B cell (primary cell): ENCODE results near the gene DLG1. TPM values are rescaled to one million over a fixed set of nuclear protein-coding genes. Genes with fewer than 3 reads are reported as not detected.

Experiments used
- ATAC-seq: fragments of 200-7000 bp; cut with Tn5 transposase; one replicate; pipeline ENCODE4 v1.10.0; 2021; ENCODE audit warnings: low read depth, mild to moderate bottlenecking, moderate number of reproducible peaks, moderate library complexity
- CTCF ChIA-PET: fragments of 350-600 bp; sonication (Branson Sonifier 250); formaldehyde crosslinking; loops from one replicate; lab custom pipeline; 2021; ENCODE audit warnings: antibody characterized with exemption, inconsistent platforms; lab: Charles Lee
- POLR2A ChIA-PET: fragments of 350-600 bp; sonication (Branson Sonifier 250); formaldehyde crosslinking; loops from one replicate; lab custom pipeline; 2021; ENCODE audit warnings: antibody characterized with exemption; lab: Charles Lee
- DNase-seq: peaks from one replicate; pipeline ENCODE4 v3.0.0; 2013
- H2AFZ ChIP-seq: 2 replicates; pipeline ENCODE4 v1.6.1; 2012; ENCODE audit warnings: mild to moderate bottlenecking, low read depth, low read length; ENCODE audit not compliant: insufficient read depth, poor library complexity, severe bottlenecking
- H3K27ac ChIP-seq, 2 donors: 1 replicate in 1 of 2; 2 replicates in 1 of 2; pipeline ENCODE4 v1.5.1; 2012 to 2013; ENCODE audit warnings: low read length in 2 of 2, mild to moderate bottlenecking in 2 of 2, moderate library complexity in 1 of 2
- H3K27me3 ChIP-seq, 4 experiments: fragments of 200-600 bp in 1 of 4; sonication (generic) in 1 of 4; replicated peaks in 1 of 4; 1 replicate in 2 of 4; 2 replicates in 2 of 4; pipeline versions ENCODE4 v1.6.1 to v1.7.0; 2013 to 2016; ENCODE audit warnings: low read length in 3 of 4, mild to moderate bottlenecking in 2 of 4, mixed read lengths in 1 of 4, moderate library complexity in 1 of 4; ENCODE audit not compliant: insufficient read depth in 4 of 4, control insufficient read depth in 3 of 4; ENCODE audit errors: control extremely low read depth in 1 of 4
- H3K36me3 ChIP-seq, 2 experiments: replicated peaks in 1 of 2; 1 replicate in 1 of 2; 2 replicates in 1 of 2; pipeline versions ENCODE4 v1.6.1 to v1.7.1; 2013; ENCODE audit warnings: low read length in 1 of 2; ENCODE audit not compliant: insufficient read depth in 2 of 2, control insufficient read depth in 1 of 2; ENCODE audit errors: control extremely low read depth in 1 of 2, extremely low read depth in 1 of 2
- H3K4me1 ChIP-seq, 2 donors: fragments of 200-600 bp in 1 of 2; sonication (generic) in 1 of 2; 1 replicate in 1 of 2; 2 replicates in 1 of 2; pipeline versions ENCODE4 v1.5.1 to v1.6.1; 2013 to 2017; ENCODE audit warnings: low read length in 2 of 2; ENCODE audit not compliant: control insufficient read depth in 2 of 2, insufficient read depth in 2 of 2
- H3K4me2 ChIP-seq: replicated peaks from 2 replicates; pipeline ENCODE3; 2012; ENCODE audit warnings: mild to moderate bottlenecking, low read depth, low read length; ENCODE audit not compliant: poor library complexity, severe bottlenecking
- H3K4me3 ChIP-seq, 5 experiments: fragments of 200-600 bp in 1 of 5; sonication (generic) in 1 of 5; 1 replicate in 3 of 5; 2 replicates in 2 of 5; pipeline versions ENCODE4 v1.5.1 to v1.7.0; 2011 to 2016; ENCODE audit warnings: low read length in 4 of 5, mild to moderate bottlenecking in 4 of 5, low read depth in 2 of 5, control low read depth in 1 of 5, moderate library complexity in 1 of 5; ENCODE audit not compliant: insufficient read depth in 1 of 5; ENCODE audit errors: control extremely low read depth in 1 of 5, extremely low read depth in 1 of 5
- H3K79me2 ChIP-seq: fragments of 200-600 bp; sonication (generic); one replicate; pipeline ENCODE4 v1.6.0; 2016; ENCODE audit warnings: low read length; ENCODE audit not compliant: control insufficient read depth, insufficient read depth
- H3K9ac ChIP-seq: fragments of 200-600 bp; sonication (generic); 2 replicates; pipeline ENCODE4 v1.6.1; 2017; ENCODE audit warnings: mild to moderate bottlenecking, low read length, moderate library complexity
- H3K9me3 ChIP-seq, 3 donors: one replicate each; pipeline versions ENCODE4 v1.6.1 to v1.7.1; 2013; ENCODE audit warnings: low read length in 2 of 3; ENCODE audit not compliant: control insufficient read depth in 2 of 3, insufficient read depth in 1 of 3; ENCODE audit errors: control extremely low read depth in 1 of 3
- H4K20me1 ChIP-seq: 2 replicates; pipeline ENCODE4 v1.6.0; 2012; ENCODE audit warnings: mild to moderate bottlenecking, low read length; ENCODE audit not compliant: insufficient read depth, control insufficient read depth, poor library complexity, severe bottlenecking
- H3K27ac Mint-ChIP-seq: one replicate; pipeline ENCODE4 v1.8.0; 2021; ENCODE audit warnings: mixed read lengths
- H3K27me3 Mint-ChIP-seq: one replicate; pipeline ENCODE4 v1.8.0; 2021; ENCODE audit warnings: mixed read lengths
- H3K4me1 Mint-ChIP-seq: one replicate; pipeline ENCODE4 v1.8.0; 2021; ENCODE audit warnings: mixed read lengths
- H3K4me3 Mint-ChIP-seq: one replicate; pipeline ENCODE4 v1.8.0; 2021; ENCODE audit warnings: mixed read lengths
- H3K9me3 Mint-ChIP-seq: one replicate; pipeline ENCODE4 v1.8.0; 2022; ENCODE audit warnings: mixed read lengths; ENCODE audit not compliant: insufficient read depth
- CTCF ChIP-seq: fragments of 200-600 bp; IDR thresholded peaks from one replicate; pipeline ENCODE4 v1.8.0; 2022; ENCODE audit warnings: antibody characterized with exemption, mild to moderate bottlenecking
- EZH2 ChIP-seq: IDR thresholded peaks from 2 replicates; pipeline ENCODE4 v1.6.1; 2012; ENCODE audit warnings: borderline replicate concordance, low read depth, mild to moderate bottlenecking, moderate library complexity, low read length; ENCODE audit not compliant: insufficient read depth, poor library complexity, severe bottlenecking
- WGBS: methylation state at CpG from one replicate; pipeline ENCODE4 v1.1.5; 2013; ENCODE audit warnings: missing lambda C conversion rate; ENCODE audit not compliant: insufficient coverage; 5-methylcytosine and 5-hydroxymethylcytosine counted together
- intact Hi-C: fragments of 100-400 bp; cut with micrococcal nuclease; formaldehyde crosslinking; loops from one replicate; pipeline ENCODE4 v1.10.0; 2022
- polyA plus RNA-seq: library from polyadenylated mRNA; depleted of rRNA; stranded (reverse); fragments of >200 nt; gene quantifications from 2 replicates; pipeline ENCODE4 v1.2.3, GENCODE V29; 2012
- total RNA-seq, 2 donors: library from RNA; stranded (reverse); fragments of 120-200 nt in 1 of 2; gene quantifications; 1 replicate in 1 of 2; 2 replicates in 1 of 2; pipeline versions ENCODE4 v1.2.3 to v1.2.4, GENCODE V29; 2013 to 2022

Gene DLG1
- total and polyA plus RNA-seq, 2 donors (not counting 1 experiment from before 2014, with no cell fraction given) = 23.4 to 114 TPM

- POLR2A ChIA-PET = no interaction called here
- Histone ChIP-seq H3K9ac (no peak overlapping the region), H3K79me2 (peaks cover 61% of the 10 kb centered on the region), H3K27ac (no peak overlapping the region), H3K36me3 (peaks cover 3 to 23% of the 10 kb centered on the region in 2 experiments), H2AFZ (no peak overlapping the region), H3K4me3 (no peak overlapping the region), H3K4me2 (no peak overlapping the region), H4K20me1 (no peaks in the 10 kb centered on the region), H3K27me3 (no peaks in the 10 kb centered on the region), H3K9me3 (no peaks in the 10 kb centered on the region), H3K4me1 (peaks cover 5% of the 10 kb centered on the region in 2 donors)
- peaks cover 10% of the 10 kb centered on the region for H3K4me1 Mint-ChIP-seq
- no peaks in the 10 kb centered on the region for H3K9me3 Mint-ChIP-seq
- H3K27me3 Mint-ChIP-seq = no peaks in the 10 kb centered on the region
- H3K4me3 Mint-ChIP-seq = no peak overlapping the region
- DNase-seq = no peak
- intact Hi-C loops = loop anchor here (10.0 kb wide), 1 partner anchor 785 kb away; the partner anchor contains the start of gene RNF168
- CTCF ChIA-PET = interaction anchor here (1.0 kb wide), 1 partner anchor 34 kb away, joined by 3 read pairs; no protein-coding TSS in a partner anchor
- no peak overlapping the region for H3K27ac Mint-ChIP-seq
- no peak for ATAC-seq
- TF ChIP-seq CTCF (no peak), EZH2 (no peak)
These were observed 8.7 kb downstream of the DLG1 start for GRCh38 chr3:197289726-197290125.

GRCh38 chr3:197286678-197287077, 11.7 kb downstream of the DLG1 start:
- POLR2A ChIA-PET = no interaction called here
- peaks cover 12 to 20% of the 10 kb centered on the region in 2 experiments for H3K36me3 ChIP-seq
- no peak for ATAC-seq
- no peaks in the 10 kb centered on the region for H3K27me3 ChIP-seq
- H3K9me3 Mint-ChIP-seq = no peaks in the 10 kb centered on the region
- no peaks in the 10 kb centered on the region for H3K9me3 ChIP-seq
- DNase-seq = no peak
- H3K27me3 Mint-ChIP-seq = no peaks in the 10 kb centered on the region
- TF ChIP-seq CTCF = no peak
- no peak for TF ChIP-seq EZH2
- H2AFZ ChIP-seq = no peak overlapping the region
- H3K4me2 ChIP-seq = no peak overlapping the region
- H3K27ac Mint-ChIP-seq = no peak overlapping the region
- intact Hi-C loops = no loop called here
- no peak overlapping the region for H3K9ac ChIP-seq
- 89% methylated on average over 2 of the region's 2 CpGs for WGBS
- no peak overlapping the region for H3K4me3 Mint-ChIP-seq
- no peaks in the 10 kb centered on the region for H4K20me1 ChIP-seq
- H3K4me1 Mint-ChIP-seq = no peaks in the 10 kb centered on the region
- CTCF ChIA-PET = interaction anchor here (1.1 kb wide), 1 partner anchor 31 kb away, joined by 6 read pairs; no protein-coding TSS in a partner anchor
- H3K79me2 ChIP-seq = peaks cover 63% of the 10 kb centered on the region
- no peak overlapping the region for H3K4me3 ChIP-seq
- H3K4me1 ChIP-seq = no peaks in the 10 kb centered on the region
- no peak overlapping the region for H3K27ac ChIP-seq
